ENCODE measurements around the gene ASAP3.
"Not testable (repeated sequence)": the region's sequence is repeated elsewhere in the genome, so short reads cannot be mapped to it uniquely, and the experiment has no call there.

ASAP3 gene

DNA sequence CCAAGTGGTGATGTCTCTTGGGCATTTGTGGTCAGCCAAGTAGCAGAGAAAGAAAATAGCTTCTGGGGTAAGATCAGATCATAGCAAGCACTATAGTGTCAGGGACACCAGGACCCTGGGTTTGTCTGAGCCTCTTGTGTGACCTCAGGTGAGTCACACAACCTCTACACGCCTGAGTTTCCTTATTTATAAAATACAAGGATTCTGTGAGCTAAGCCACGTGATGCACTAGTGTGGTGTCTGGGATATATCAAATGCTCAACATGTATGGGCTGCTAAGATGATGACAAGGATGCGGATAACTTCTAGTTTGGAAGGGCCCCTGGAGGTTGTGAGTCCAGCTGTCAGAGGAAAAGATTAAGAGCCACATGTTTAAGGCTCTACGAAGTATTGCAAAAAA is 89.8 kb downstream of the ASAP3 start:
- DNase-seq = no peak

DNA sequence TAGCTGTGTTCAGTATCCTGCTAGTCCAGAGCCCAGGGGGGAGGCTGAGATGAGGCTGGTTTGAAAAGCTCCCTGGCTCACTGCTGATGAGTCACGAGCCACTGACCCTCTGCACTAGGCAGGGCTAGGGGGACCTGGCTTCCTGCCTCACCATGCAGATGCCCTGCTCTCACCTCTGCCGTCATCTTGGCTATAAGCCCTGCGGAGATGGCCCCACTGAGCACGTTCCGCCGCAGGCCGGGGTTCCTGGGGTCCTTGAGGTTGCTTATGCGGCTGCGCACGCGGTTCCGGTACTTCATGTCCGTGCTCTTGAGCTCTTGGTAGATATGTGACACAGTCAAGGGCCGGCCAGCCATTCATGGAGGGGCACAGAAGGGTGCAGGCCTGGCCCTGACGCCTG is 90.3 kb downstream of the ASAP3 start:
- DNase-seq = no peak

DNA sequence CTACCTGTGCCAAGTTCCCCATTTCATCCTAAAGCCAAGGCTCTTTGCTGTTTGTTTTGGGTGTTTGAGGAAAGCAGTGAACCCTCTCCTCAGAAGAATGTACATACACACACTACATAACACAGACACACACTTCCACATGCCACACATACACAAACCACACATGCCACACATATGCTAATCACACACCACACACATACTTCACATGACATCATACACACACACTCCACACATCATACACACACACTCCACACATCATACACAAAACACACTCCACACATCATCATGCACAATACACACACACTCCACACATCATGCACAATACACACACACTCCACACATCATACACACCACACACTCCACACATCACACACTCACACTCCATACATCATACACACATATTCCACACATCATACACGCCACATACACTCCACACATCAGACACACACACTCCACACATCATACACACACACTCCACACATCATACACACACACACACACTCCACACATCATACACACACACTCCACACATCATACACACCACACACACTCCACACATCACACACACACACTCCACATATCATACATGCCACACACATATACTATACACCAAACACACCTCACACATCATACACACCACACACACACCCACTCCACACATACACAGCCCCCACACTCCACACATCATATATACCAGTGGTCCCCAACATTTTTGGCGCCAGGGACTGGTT is 91.7 kb downstream of the ASAP3 start:
- no peak for DNase-seq

DNA sequence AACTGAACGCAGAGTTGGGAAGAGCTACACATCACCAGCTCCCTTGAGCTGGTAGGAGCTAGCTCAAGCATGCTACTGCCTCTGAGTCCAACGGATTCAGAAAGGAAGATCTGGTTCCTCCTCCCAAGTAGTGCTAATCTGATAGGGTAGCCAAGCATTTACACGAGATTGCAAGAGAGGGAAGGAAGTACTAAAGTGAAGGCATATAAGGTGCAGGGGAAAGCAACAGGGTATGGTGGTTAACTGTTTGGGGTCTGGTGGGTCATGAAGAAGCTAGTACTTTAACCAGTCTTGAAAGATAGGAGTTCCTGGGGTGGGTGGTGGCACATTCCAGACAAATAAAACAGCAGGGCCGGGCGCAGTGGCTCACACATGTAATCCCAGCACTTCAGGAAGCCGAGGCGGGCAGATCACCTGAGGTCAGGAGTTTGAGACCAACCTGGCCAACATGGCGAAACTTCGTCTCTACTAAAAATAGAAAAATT is 94.1 kb downstream of the ASAP3 start:
- no peak for DNase-seq

DNA sequence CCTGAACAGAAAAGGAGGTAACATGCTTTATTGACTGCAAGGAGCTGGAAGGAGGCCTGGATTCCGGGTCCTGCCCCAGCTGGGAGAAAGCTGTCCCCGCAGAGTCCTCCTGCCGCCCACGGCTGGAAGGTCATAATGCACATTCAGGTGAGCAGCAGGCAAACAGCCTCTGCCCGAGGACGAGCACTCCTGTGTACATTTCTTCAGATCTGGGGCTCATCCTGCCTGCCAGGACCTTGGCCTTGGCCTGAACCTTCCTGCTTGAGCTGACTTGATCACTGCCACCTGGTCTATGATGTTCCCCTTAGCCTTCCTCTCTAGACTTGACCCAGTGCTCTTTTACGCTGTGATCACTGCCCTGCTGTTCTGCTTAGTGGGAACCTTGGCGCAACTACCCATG is 96.5 kb downstream of the ASAP3 start:
- DNase-seq = no peak

DNA sequence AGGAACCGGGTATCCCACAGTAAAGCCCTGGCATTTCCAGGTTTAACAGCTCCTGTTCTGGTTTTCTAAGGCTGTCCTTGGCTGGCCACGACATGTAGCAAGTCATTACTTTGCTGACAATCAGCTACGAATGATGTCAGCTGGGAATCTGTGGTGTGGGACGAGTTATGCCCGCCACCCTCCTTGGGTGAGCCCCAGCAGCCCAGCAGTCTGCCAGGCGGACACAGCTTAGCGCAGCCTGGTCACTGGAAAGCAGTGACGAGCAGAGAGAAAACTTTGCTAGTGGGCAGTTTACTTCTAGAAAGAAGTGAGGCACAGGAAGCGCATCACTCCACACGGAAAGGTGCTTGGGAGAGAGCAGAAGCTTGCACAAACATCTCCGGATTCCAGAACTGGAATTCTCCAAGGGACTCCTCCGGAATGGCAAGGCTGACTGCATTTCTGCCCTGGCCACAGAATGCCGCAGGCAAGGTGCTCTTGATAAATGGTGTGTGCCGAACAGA is 98.8 kb downstream of the ASAP3 start:
- no peak for DNase-seq

DNA sequence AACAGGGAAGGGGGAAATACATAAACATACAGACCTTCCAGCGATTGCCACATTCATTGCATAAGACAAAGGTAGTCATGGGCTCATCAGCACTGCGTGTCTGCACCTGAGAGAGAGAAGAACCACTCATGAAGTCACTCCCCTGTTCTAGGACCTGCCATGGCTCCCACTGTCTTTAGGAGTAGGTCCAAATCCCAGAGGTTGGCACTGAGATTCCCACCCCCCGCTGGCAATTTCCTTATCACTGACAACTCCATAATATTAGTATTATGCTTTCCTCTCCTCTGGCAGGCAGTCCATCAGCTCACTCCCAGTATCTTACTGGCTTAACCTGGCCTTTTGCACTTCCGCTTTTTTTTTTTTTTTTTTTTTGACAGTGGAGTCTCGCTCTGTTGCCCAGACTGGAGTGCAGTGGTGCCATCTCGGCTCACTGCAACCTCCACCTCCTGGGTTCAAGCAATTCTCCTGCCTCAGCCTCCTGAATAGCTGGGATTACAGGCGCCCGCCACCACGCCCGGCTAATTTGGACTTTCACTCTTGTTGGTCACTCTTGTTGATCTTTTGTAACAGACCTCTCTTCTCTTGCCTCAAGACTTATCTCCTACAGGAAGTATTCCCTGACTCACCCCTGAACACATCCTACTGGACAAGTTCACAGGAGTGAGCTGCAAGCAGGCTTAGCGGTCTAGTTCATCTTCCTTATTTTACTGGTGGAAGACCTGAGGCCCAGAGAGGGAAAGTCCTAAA is 99.5 kb downstream of the ASAP3 start:
- DNase-seq = no peak

DNA sequence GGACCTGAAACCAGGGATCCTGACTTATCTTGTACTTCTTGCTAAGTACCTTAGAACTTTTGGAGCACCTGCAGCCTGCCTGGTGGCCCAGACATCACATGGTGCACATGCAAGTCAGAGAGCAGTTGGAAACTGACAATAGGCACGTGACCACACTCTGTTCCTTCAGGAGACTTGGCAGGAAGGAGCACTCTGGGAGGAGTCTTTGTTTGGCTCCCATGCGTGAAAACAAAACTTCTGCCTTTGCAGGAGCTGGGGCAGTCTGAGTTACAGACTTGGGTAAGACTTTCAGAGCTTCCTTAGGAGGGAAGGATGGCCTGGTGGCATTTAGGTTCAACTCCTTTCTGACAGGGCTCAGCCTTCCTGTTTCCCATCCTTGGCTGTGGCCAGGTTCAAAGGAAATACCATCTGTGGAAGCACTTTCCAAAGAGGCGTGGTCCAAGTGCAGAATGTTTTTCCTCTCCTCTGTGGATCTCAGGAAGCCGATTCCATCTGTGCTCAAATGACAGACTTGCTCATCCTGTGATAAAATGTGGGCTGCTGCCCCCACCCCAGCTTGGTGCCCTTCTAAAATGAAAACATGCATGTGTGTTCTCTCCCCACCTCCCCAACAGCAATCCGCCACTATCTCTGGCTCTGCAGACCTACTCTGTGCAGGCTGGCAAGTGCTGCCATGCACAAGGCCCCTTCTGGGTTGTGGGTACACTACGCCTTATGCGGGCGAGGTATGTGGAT is 100.2 kb downstream of the ASAP3 start:
- peak; percentile 45 for DNase-seq

DNA sequence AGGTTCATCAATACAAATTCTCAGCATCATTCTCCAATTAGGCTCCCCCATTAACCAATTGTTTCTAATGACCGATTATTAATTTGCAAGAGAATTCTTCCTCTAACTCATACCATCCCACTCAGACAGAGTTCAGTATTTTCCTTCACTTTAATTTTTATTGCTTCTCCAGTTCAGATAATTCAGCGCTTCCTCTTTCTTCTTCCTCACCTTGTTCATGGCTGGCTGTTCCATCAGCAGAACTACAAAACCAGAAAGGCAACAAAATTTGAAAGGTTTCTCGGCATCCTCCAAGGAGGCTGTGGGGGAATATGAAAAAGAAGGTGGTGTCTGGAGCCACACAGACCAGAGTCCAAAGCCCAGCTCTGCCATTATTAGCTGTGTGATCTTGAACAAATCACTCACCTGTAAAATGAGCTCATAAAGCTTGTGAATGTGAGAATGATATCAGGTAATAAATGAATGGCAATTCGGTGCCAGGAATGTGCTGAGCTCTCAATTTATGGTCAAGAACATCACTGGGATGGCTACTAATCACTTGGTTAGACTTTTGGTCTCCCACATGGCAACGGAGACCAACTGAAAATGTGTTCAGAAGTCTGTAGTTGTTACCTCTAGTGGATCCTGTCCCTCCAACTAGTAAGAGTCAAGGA is 102.6 kb downstream of the ASAP3 start:
- DNase-seq = no peak

DNA sequence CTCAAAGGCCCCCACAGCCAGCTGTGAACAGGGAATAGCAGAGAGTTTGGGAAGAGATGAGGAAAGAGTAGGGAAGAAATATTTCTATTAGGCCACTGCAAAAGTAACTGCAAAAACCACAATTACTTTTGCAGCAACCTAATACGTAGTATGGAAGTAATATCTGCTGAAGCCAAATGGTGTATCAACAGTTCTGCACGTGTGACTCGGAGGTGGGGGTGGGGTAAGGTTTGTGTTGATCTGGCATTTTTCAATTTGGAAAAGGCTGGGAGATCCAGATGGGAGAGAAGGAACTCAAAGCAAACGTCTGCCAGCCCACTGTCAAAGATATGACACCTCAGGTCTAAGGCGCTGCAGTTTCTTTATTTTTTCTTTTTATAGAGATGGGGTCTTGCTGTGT is 103.3 kb downstream of the ASAP3 start:
- DNase-seq = no peak

DNA sequence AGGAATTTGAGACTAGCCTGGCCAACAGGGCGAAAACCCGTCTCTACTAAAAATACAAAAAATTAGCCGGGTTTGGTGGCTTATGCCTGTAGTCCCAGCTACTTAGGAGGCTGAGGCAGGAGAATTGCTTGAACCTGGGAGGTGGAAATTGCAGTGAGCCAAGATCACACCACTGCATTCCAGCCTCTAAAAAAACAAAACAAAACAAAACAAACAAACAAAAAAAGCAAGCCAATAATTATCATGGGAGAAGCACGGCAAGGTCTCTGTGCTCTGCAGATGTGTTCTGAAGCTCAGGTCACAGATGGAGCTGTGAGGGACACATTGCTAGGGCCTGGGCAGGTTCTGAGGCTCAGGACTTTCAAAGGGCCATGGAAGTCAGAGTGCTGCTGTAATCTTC is 103.7 kb downstream of the ASAP3 start:
- not testable (repeated sequence) for DNase-seq

Data from left hindlimb (tissue), 1 donor.